Measurements from ENCODE around the gene TDRD7. TPM values are rescaled to one million over a fixed set of nuclear protein-coding genes. Genes with fewer than 3 reads are reported as not detected.

The TDRD7 gene
- total RNA-seq, 1 experiment from 2014 or later: 3.6 TPM

GRCh38 chr9:97510797-97511654 is 99.1 kb downstream of the TDRD7 start:
- no TSS peak for BruUV-seq (replicated peaks)
- no peak for TF ChIP-seq EZH2 (IDR thresholded peaks at IDR 0.05; ENCODE audit: borderline replicate concordance, low read depth, low read length, poor library complexity, severe bottlenecking)
- no peak for TF ChIP-seq CTCF (conservative IDR thresholded peaks at IDR 0.05; ENCODE audit: low read depth, low read length)
- DNase-seq (ENCODE audit: low spot score): no peak
- ChIA-PET POLR2A (ENCODE audit: low non-redundant PET) (no interaction called here), CTCF (no interaction called here)
- no peak overlapping the region for H3K4me3 ChIP-seq (ENCODE audit: low read depth, low read length, poor library complexity, severe bottlenecking)
- peaks cover 5% of the 10 kb centered on the region for H3K27me3 ChIP-seq (replicated peaks; ENCODE audit: insufficient read depth, low read depth, low read length, poor library complexity)
- intact Hi-C loops (cut with micrococcal nuclease; ENCODE audit: unreplicated experiment): no loop called here
- no peaks in the 10 kb centered on the region for H3K4me1 ChIP-seq (ENCODE audit: insufficient read depth, low read length, poor library complexity, severe bottlenecking)
- no peaks in the 10 kb centered on the region for H3K9me3 ChIP-seq (ENCODE audit: low read depth, low read length, poor library complexity, severe bottlenecking)
- no peaks in the 10 kb centered on the region for H3K36me3 ChIP-seq (ENCODE audit: insufficient read depth, low read length, poor library complexity, severe bottlenecking)
- no peak overlapping the region for H3K27ac ChIP-seq (ENCODE audit: low read depth, low read length, poor library complexity, severe bottlenecking)

GRCh38 chr9:97511655-97512427 is 99.9 kb downstream of the TDRD7 start:
- intact Hi-C loops (cut with micrococcal nuclease; ENCODE audit: unreplicated experiment): no loop called here
- no peak for DNase-seq (ENCODE audit: low spot score)
- Histone ChIP-seq H3K4me3 (ENCODE audit: low read depth, low read length, poor library complexity, severe bottlenecking) (no peak overlapping the region), H3K4me1 (ENCODE audit: insufficient read depth, low read length, poor library complexity, severe bottlenecking) (no peaks in the 10 kb centered on the region), H3K9me3 (ENCODE audit: low read depth, low read length, poor library complexity, severe bottlenecking) (no peaks in the 10 kb centered on the region), H3K27ac (ENCODE audit: low read depth, low read length, poor library complexity, severe bottlenecking) (no peak overlapping the region), H3K27me3 (replicated peaks; ENCODE audit: insufficient read depth, low read depth, low read length, poor library complexity) (no peaks in the 10 kb centered on the region), H3K36me3 (ENCODE audit: insufficient read depth, low read length, poor library complexity, severe bottlenecking) (no peaks in the 10 kb centered on the region)
- TF ChIP-seq EZH2 (IDR thresholded peaks at IDR 0.05; ENCODE audit: borderline replicate concordance, low read depth, low read length, poor library complexity, severe bottlenecking) (no peak), CTCF (conservative IDR thresholded peaks at IDR 0.05; ENCODE audit: low read depth, low read length) (no peak)
- BruUV-seq (replicated peaks): no TSS peak
- POLR2A ChIA-PET (ENCODE audit: low non-redundant PET): no interaction called here
- CTCF ChIA-PET: no interaction called here

- BruUV-seq (replicated peaks): no TSS peak
- no peaks in the 10 kb centered on the region for H3K36me3 ChIP-seq (ENCODE audit: insufficient read depth, low read length, poor library complexity, severe bottlenecking)
- DNase-seq (ENCODE audit: low spot score): no peak
- intact Hi-C loops (cut with micrococcal nuclease; ENCODE audit: unreplicated experiment): no loop called here
- no peaks in the 10 kb centered on the region for H3K27me3 ChIP-seq (replicated peaks; ENCODE audit: insufficient read depth, low read depth, low read length, poor library complexity)
- TF ChIP-seq EZH2 (IDR thresholded peaks at IDR 0.05; ENCODE audit: borderline replicate concordance, low read depth, low read length, poor library complexity, severe bottlenecking) (no peak), CTCF (conservative IDR thresholded peaks at IDR 0.05; ENCODE audit: low read depth, low read length) (no peak)
- no peaks in the 10 kb centered on the region for H3K4me1 ChIP-seq (ENCODE audit: insufficient read depth, low read length, poor library complexity, severe bottlenecking)
- H3K27ac ChIP-seq (ENCODE audit: low read depth, low read length, poor library complexity, severe bottlenecking): no peak overlapping the region
- no peaks in the 10 kb centered on the region for H3K9me3 ChIP-seq (ENCODE audit: low read depth, low read length, poor library complexity, severe bottlenecking)
- ChIA-PET CTCF (no interaction called here), POLR2A (ENCODE audit: low non-redundant PET) (no interaction called here)
- H3K4me3 ChIP-seq (ENCODE audit: low read depth, low read length, poor library complexity, severe bottlenecking): no peak overlapping the region
Measured at GRCh38 chr9:97512966-97513560, 101.2 kb downstream of the TDRD7 start.

Data from A673 (cell line).